K562 (cell line): Measurements from ENCODE around the gene LPCAT3. TPM values are rescaled to one million over a fixed set of nuclear protein-coding genes. Genes with fewer than 3 reads are reported as not detected.
A peak's percentile ranks its signal among the peaks of the same experiment; 100 is the strongest.
"Not testable (repeated sequence)": the region's sequence is repeated elsewhere in the genome, so short reads cannot be mapped to it uniquely, and the experiment has no call there.

Source experiments
- ATAC-seq: fragments of 200-7000 bp; cut with Tn5 transposase; 3 replicates; pipeline ENCODE4 v1.9.1; 2020; ENCODE audit warnings: moderate library complexity
- BruUV-seq: library from RNA; stranded (reverse); fragments of 400-500 nt; replicated peaks from 2 replicates; lab custom pipeline; 2021; lab: Mats Ljungman, UMichigan
- CTCF ChIA-PET: fragments of 300-600 bp; formaldehyde crosslinking; extraction: SDS; loops from one replicate; lab custom pipeline; 2021; ENCODE audit warnings: low intra/inter-chr PET ratio; lab: Yijun Ruan, JAX
- POLR2A ChIA-PET: fragments of 300-600, 350-650 bp; sonication (Branson Sonifier 250); formaldehyde crosslinking; extraction: SDS; loops from one replicate; lab custom pipeline; 2021; ENCODE audit warnings: antibody characterized with exemption, inconsistent platforms; lab: Yijun Ruan, JAX
- DNase-seq, 4 experiments: peaks; one replicate each; pipeline versions ENCODE4 v3.0.0 to v3.0.0-alpha.2; 2011 to 2018; ENCODE audit warnings: low spot score in 3 of 4, mixed read lengths in 3 of 4; ENCODE audit errors: extremely low read depth in 1 of 4
- FAIRE-seq: peaks from 2 replicates; lab custom pipeline; 2011; peaks lifted over from hg19 to GRCh38; lab: Jason Lieb, UNC
- H2AFZ ChIP-seq: 2 replicates; pipeline ENCODE4 v1.6.0; 2011; ENCODE audit warnings: low read depth, low read length, control low read depth, inconsistent platforms
- H3K27ac ChIP-seq: fragments of 200-600 bp; 3 replicates; pipeline ENCODE4 v1.8.0; 2011; ENCODE audit warnings: low read depth, mild to moderate bottlenecking, control low read depth, inconsistent platforms, low read length, moderate library complexity, mixed read lengths; ENCODE audit errors: extremely low read depth
- H3K27me3 ChIP-seq, 2 experiments: fragments of 300-600 bp in 1 of 2; 2 replicates in 1 of 2; 3 replicates in 1 of 2; pipeline versions ENCODE4 v1.6.0 to v1.8.0; 2011; ENCODE audit warnings: inconsistent platforms in 2 of 2, low read length in 2 of 2, mild to moderate bottlenecking in 1 of 2, mixed read lengths in 1 of 2, moderate library complexity in 1 of 2; ENCODE audit not compliant: control insufficient read depth in 2 of 2, insufficient read depth in 2 of 2
- H3K36me3 ChIP-seq: fragments of 300-600 bp; 3 replicates; pipeline ENCODE4 v1.8.0; 2011; ENCODE audit warnings: mild to moderate bottlenecking, low read length, inconsistent platforms; ENCODE audit not compliant: control insufficient read depth, insufficient read depth
- H3K4me1 ChIP-seq, 2 experiments: fragments of 200-600 bp in 1 of 2; replicated peaks in 1 of 2; 2 replicates in 1 of 2; 3 replicates in 1 of 2; pipeline versions ENCODE4 v1.5.1 to v1.8.0; 2011; ENCODE audit warnings: inconsistent platforms in 2 of 2, low read length in 2 of 2, mild to moderate bottlenecking in 1 of 2, mixed read lengths in 1 of 2, moderate library complexity in 1 of 2; ENCODE audit not compliant: control insufficient read depth in 2 of 2, insufficient read depth in 2 of 2
- H3K4me2 ChIP-seq: 2 replicates; pipeline ENCODE4 v1.6.1; 2011; ENCODE audit warnings: low read length, control low read depth, inconsistent platforms, mixed read lengths; ENCODE audit not compliant: insufficient read depth
- H3K4me3 ChIP-seq: fragments of 200-600 bp; sonication (generic), shearing (Covaris generic); 2 replicates; pipeline ENCODE4 v1.5.1; 2016; ENCODE audit warnings: control low read depth, inconsistent platforms
- H3K79me2 ChIP-seq: fragments of 200-600 bp; 3 replicates; pipeline ENCODE4 v1.8.0; 2011; ENCODE audit warnings: low read length, inconsistent platforms; ENCODE audit not compliant: control insufficient read depth, insufficient read depth
- H3K9ac ChIP-seq, 2 experiments: 2 replicates each; pipeline versions ENCODE4 v1.6.0 to v1.6.1; 2011; ENCODE audit warnings: low read depth in 2 of 2, low read length in 2 of 2, control low read depth in 1 of 2, inconsistent platforms in 1 of 2, mild to moderate bottlenecking in 1 of 2, mixed read lengths in 1 of 2; ENCODE audit not compliant: insufficient read depth in 1 of 2
- H3K9me1 ChIP-seq: one replicate; pipeline ENCODE4 v1.6.0; 2011; ENCODE audit warnings: inconsistent platforms, mild to moderate bottlenecking, low read length, moderate library complexity; ENCODE audit not compliant: control insufficient read depth, insufficient read depth
- H3K9me3 ChIP-seq: replicated peaks from 2 replicates; pipeline ENCODE4 v1.5.1; 2011; ENCODE audit warnings: low read depth, low read length, inconsistent platforms; ENCODE audit not compliant: control insufficient read depth, insufficient read depth
- H4K20me1 ChIP-seq: replicated peaks from 2 replicates; pipeline ENCODE4 v1.6.1; 2011; ENCODE audit warnings: low read length, inconsistent platforms, mixed read lengths; ENCODE audit not compliant: control insufficient read depth, insufficient read depth
- ESRRA ChIP-seq: fragments of 450-650 bp; IDR thresholded peaks from 2 replicates; pipeline ENCODE4 v1.6.1; 2014; ENCODE audit warnings: low read depth, mild to moderate bottlenecking, moderate library complexity, borderline replicate concordance
- GMEB1 ChIP-seq: fragments of 250-450 bp; sonication (Bioruptor Pico); IDR thresholded peaks from 2 replicates; pipeline ENCODE4 v1.4.0; 2020; ENCODE audit warnings: mild to moderate bottlenecking
- KAT8 ChIP-seq: fragments of 450-650 bp; IDR thresholded peaks from 2 replicates; pipeline ENCODE4 v1.6.1; 2016; ENCODE audit warnings: low read depth, mild to moderate bottlenecking
- PATZ1 ChIP-seq: fragments of 250-450 bp; sonication (Bioruptor Pico); IDR thresholded peaks from 2 replicates; pipeline ENCODE4 v1.5.0; 2020; ENCODE audit warnings: mild to moderate bottlenecking, borderline replicate concordance
- PHF21A ChIP-seq: fragments of 450-650 bp; IDR thresholded peaks from 2 replicates; pipeline ENCODE4 v1.6.1; 2017; ENCODE audit warnings: low read depth, borderline replicate concordance
- RBM34 ChIP-seq: fragments of 200-400 bp; formaldehyde crosslinking; IDR thresholded peaks from 2 replicates; pipeline ENCODE4 v1.6.1; 2018; ENCODE audit warnings: low read length, borderline replicate concordance; ENCODE audit not compliant: insufficient read depth
- SRSF9 ChIP-seq: fragments of 200-400 bp; formaldehyde crosslinking; IDR thresholded peaks from 2 replicates; pipeline ENCODE4 v1.6.1; 2017; ENCODE audit warnings: low read depth, low read length, borderline replicate concordance
- XRCC5 ChIP-seq: fragments of 200-400 bp; formaldehyde crosslinking; IDR thresholded peaks from 2 replicates; pipeline ENCODE4 v1.6.1; 2017; ENCODE audit warnings: low read depth, mild to moderate bottlenecking, low read length
- YY1 ChIP-seq, 3 experiments: IDR thresholded peaks; 2 replicates each; pipeline ENCODE4 v1.6.1; 2011; ENCODE audit warnings: low read length in 2 of 3, mild to moderate bottlenecking in 2 of 3, moderate library complexity in 2 of 3, borderline replicate concordance in 1 of 3, control low read depth in 1 of 3, low read depth in 1 of 3; ENCODE audit not compliant: insufficient read depth in 3 of 3, insufficient replicate concordance in 2 of 3, control insufficient read depth in 1 of 3, insufficient read length in 1 of 3; ENCODE audit errors: extremely low read depth in 1 of 3
- ZNF589 ChIP-seq: fragments of 200-800 bp; sonication (Bioruptor generic); IDR thresholded peaks from 2 replicates; pipeline ENCODE4 v1.6.1; 2016; ENCODE audit warnings: low read depth, missing genetic modification characterization, missing compliant biosample characterization
- WGBS: fragments of 100-300 bp; shearing (Covaris generic); methylation state at CpG from one replicate; pipeline ENCODE4 v1.1.6; 2016; ENCODE audit warnings: low coverage, mixed read lengths; ENCODE audit not compliant: insufficient coverage; ENCODE audit errors: missing lambda C conversion rate; 5-methylcytosine and 5-hydroxymethylcytosine counted together
- in situ Hi-C: fragments of 300-500 bp; cut with MboI; formaldehyde crosslinking; loops from 4 replicates; pipeline ENCODE4 v1.15.0; 2018; ENCODE audit warnings: inconsistent platforms, mixed read lengths
- intact Hi-C: fragments of 100-400 bp; cut with micrococcal nuclease; formaldehyde crosslinking; loops from 2 replicates; pipeline ENCODE4 v1.14.2; 2022
- polyA plus RNA-seq, 8 experiments: library from polyadenylated mRNA; depleted of rRNA in 4 of 8; stranded (reverse) in 5 of 8; unstranded in 3 of 8; fragments of >200 nt; fragmentation: Nextera tagmentation in 2 of 8; fragmentation: Illumina TruSeq in 1 of 8; extraction: Ambion mirVana in 2 of 8; extraction: Trizol in 1 of 8; gene quantifications; 2 replicates each; pipeline versions ENCODE4 v1.2.1 to v1.2.3, GENCODE V29; 2011 to 2014; ENCODE audit warnings: inconsistent platforms in 1 of 8, missing spikeins in 1 of 8
- total RNA-seq, 7 experiments: library from RNA; depleted of rRNA in 6 of 7; stranded (reverse); fragments of >200 nt in 6 of 7; fragmentation: Illumina TruSeq in 2 of 7; extraction: Trizol in 2 of 7; gene quantifications; 2 replicates each; pipeline versions ENCODE4 v1.2.1 to v1.2.3, GENCODE V29; 2011 to 2021; ENCODE audit warnings: low replicate concordance in 1 of 7

LPCAT3 gene
- total and polyA plus RNA-seq, 9 of the 15 experiments (the other 6 are each of a cell fraction or from before 2014, with no cell fraction given) = 4.9 to 52.5 (median 25.3) TPM

- peak; percentile 75; the same call in 1 of the 2 replicates for TF ChIP-seq ESRRA
- TF ChIP-seq PATZ1 (CRISPR knock-in tag) = peak; percentile 67; the same call in 1 of the 2 replicates
- no peak for TF ChIP-seq KAT8
- no peak for TF ChIP-seq RBM34
- no peak for TF ChIP-seq PHF21A
- TF ChIP-seq ZNF589 = peak; percentile 68
- TF ChIP-seq GMEB1 (CRISPR knock-in tag) = peak; percentile 47; the same call in 1 of the 2 replicates
- TF ChIP-seq YY1 (IDR thresholded peaks at IDR 0.05; ENCODE audit: borderline replicate concordance in 1 of 3, control insufficient read depth in 1 of 3, extremely low read depth in 1 of 3, insufficient read depth in 3 of 3, insufficient read length in 1 of 3, insufficient replicate concordance in 2 of 3, low read depth in 1 of 3, low read length in 2 of 3) = no peak
- no peak for TF ChIP-seq SRSF9
- TF ChIP-seq XRCC5 = no peak
These were observed 40.0 kb upstream of the LPCAT3 start (continued) for GRCh38 chr12:7058163-7058845.

GRCh38 chr12:7055736-7056135 is 37.5 kb upstream of the LPCAT3 start:
- H3K27me3 ChIP-seq, ATAC-seq, intact Hi-C loops, in situ Hi-C loops, H3K9me1 ChIP-seq, H3K27ac ChIP-seq, H4K20me1 ChIP-seq, H3K79me2 ChIP-seq, FAIRE-seq, H2AFZ ChIP-seq, BruUV-seq, CTCF ChIA-PET, DNase-seq, H3K4me2 ChIP-seq, H3K4me3 ChIP-seq, H3K9me3 ChIP-seq, H3K36me3 ChIP-seq, H3K9ac ChIP-seq: not testable (repeated sequence)
- 48% methylated on average over 2 of the region's 2 CpGs for WGBS
- H3K4me1 ChIP-seq = peaks cover 8 to 18% of the 10 kb centered on the region in 2 experiments; a peak in 3 of 5 replicates
- POLR2A ChIA-PET = interaction anchor here (1.2 kb wide), 1 partner anchor 15 kb away, joined by 3 read pairs; no protein-coding TSS in a partner anchor
